CD14-positive monocyte (primary cell): Measurements from ENCODE around the gene GNAL. TPM values are rescaled to one million over a fixed set of nuclear protein-coding genes. Genes with fewer than 3 reads are reported as not detected.

Experiments used
- DNase-seq, 3 donors: peaks; one replicate each; pipeline ENCODE4 v3.0.0-alpha.2; 2011 to 2022
- H2AFZ ChIP-seq: 2 replicates; pipeline ENCODE4 v1.6.0; 2012; ENCODE audit warnings: mild to moderate bottlenecking, low read depth, low read length, inconsistent platforms; ENCODE audit not compliant: insufficient read depth, poor library complexity, severe bottlenecking
- H3K27ac ChIP-seq, 2 donors: 1 replicate in 1 of 2; 2 replicates in 1 of 2; pipeline ENCODE4 v1.5.1; 2012 to 2013; ENCODE audit warnings: low read length in 2 of 2, control low read depth in 1 of 2, inconsistent platforms in 1 of 2, low read depth in 1 of 2, mild to moderate bottlenecking in 1 of 2
- H3K27me3 ChIP-seq, 2 donors: one replicate each; pipeline versions ENCODE4 v1.6.0 to v1.6.1; 2011 to 2013; ENCODE audit warnings: low read length in 2 of 2; ENCODE audit not compliant: control insufficient read depth in 2 of 2, insufficient read depth in 2 of 2
- H3K36me3 ChIP-seq, 2 donors: replicated peaks in 1 of 2; 1 replicate in 1 of 2; 2 replicates in 1 of 2; pipeline versions ENCODE4 v1.5.1 to v1.6.1; 2012 to 2013; ENCODE audit warnings: low read length in 2 of 2, control low read depth in 1 of 2, inconsistent platforms in 1 of 2, mild to moderate bottlenecking in 1 of 2; ENCODE audit not compliant: insufficient read depth in 2 of 2, control insufficient read depth in 1 of 2
- H3K4me1 ChIP-seq, 2 donors: 1 replicate in 1 of 2; 2 replicates in 1 of 2; pipeline versions ENCODE4 v1.5.1 to v1.6.1; 2012 to 2013; ENCODE audit warnings: low read length in 2 of 2, control low read depth in 1 of 2, inconsistent platforms in 1 of 2, mild to moderate bottlenecking in 1 of 2, moderate library complexity in 1 of 2; ENCODE audit not compliant: insufficient read depth in 2 of 2, control insufficient read depth in 1 of 2
- H3K4me2 ChIP-seq: replicated peaks from 2 replicates; pipeline ENCODE3; 2012; ENCODE audit warnings: low read length, moderate library complexity, mild to moderate bottlenecking; ENCODE audit not compliant: poor library complexity, severe bottlenecking; ENCODE audit errors: extremely low read depth
- H3K4me3 ChIP-seq, 3 experiments: fragments of 200-600 bp in 1 of 3; sonication (generic) in 1 of 3; replicated peaks in 1 of 3; 1 replicate in 2 of 3; 2 replicates in 1 of 3; pipeline ENCODE4 v1.5.1; 2011 to 2013; ENCODE audit warnings: low read length in 3 of 3, mild to moderate bottlenecking in 3 of 3, control low read depth in 2 of 3, low read depth in 2 of 3, inconsistent platforms in 1 of 3, moderate library complexity in 1 of 3
- H3K79me2 ChIP-seq: 2 replicates; pipeline ENCODE4 v1.6.0; 2012; ENCODE audit warnings: mild to moderate bottlenecking, control low read depth, inconsistent platforms, low read length, moderate library complexity; ENCODE audit not compliant: insufficient read depth
- H3K9ac ChIP-seq: 2 replicates; pipeline ENCODE4 v1.6.0; 2017; ENCODE audit warnings: low read length, mild to moderate bottlenecking; ENCODE audit not compliant: insufficient read depth, poor library complexity, severe bottlenecking
- H3K9me3 ChIP-seq, 2 donors: replicated peaks in 1 of 2; 1 replicate in 1 of 2; 2 replicates in 1 of 2; pipeline versions ENCODE4 v1.5.1 to v1.6.1; 2012 to 2013; ENCODE audit warnings: low read length in 2 of 2, control low read depth in 1 of 2; ENCODE audit not compliant: control insufficient read depth in 1 of 2, insufficient read depth in 1 of 2
- H4K20me1 ChIP-seq: 2 replicates; pipeline ENCODE4 v1.6.0; 2012; ENCODE audit warnings: mild to moderate bottlenecking, low read length, control low read depth, moderate library complexity; ENCODE audit not compliant: insufficient read depth
- H3K27ac Mint-ChIP-seq, 7 donors: one replicate each; pipeline ENCODE4 v1.8.0; 2020; ENCODE audit warnings: mild to moderate bottlenecking in 7 of 7, mixed read lengths in 7 of 7, moderate library complexity in 6 of 7, inconsistent platforms in 2 of 7
- H3K27me3 Mint-ChIP-seq, 3 donors: one replicate each; pipeline ENCODE4 v1.8.0; 2021 to 2022; ENCODE audit warnings: low read depth in 3 of 3, mild to moderate bottlenecking in 3 of 3, mixed read lengths in 3 of 3, moderate library complexity in 3 of 3, inconsistent platforms in 1 of 3
- H3K36me3 Mint-ChIP-seq, 2 donors: one replicate each; pipeline ENCODE4 v1.8.0; 2020; ENCODE audit warnings: mixed read lengths in 2 of 2, inconsistent platforms in 1 of 2, mild to moderate bottlenecking in 1 of 2
- H3K4me1 Mint-ChIP-seq: one replicate; pipeline ENCODE4 v1.8.0; 2020; ENCODE audit warnings: mild to moderate bottlenecking, mixed read lengths
- H3K4me3 Mint-ChIP-seq, 2 donors: one replicate each; pipeline ENCODE4 v1.8.0; 2020; ENCODE audit warnings: mild to moderate bottlenecking in 2 of 2, mixed read lengths in 2 of 2, moderate library complexity in 1 of 2
- H3K9me3 Mint-ChIP-seq, 7 donors: one replicate each; pipeline ENCODE4 v1.8.0; 2020 to 2022; ENCODE audit warnings: mixed read lengths in 7 of 7, mild to moderate bottlenecking in 6 of 7, moderate library complexity in 6 of 7, inconsistent platforms in 2 of 7
- CTCF ChIP-seq: fragments of 200-600 bp; IDR thresholded peaks from one replicate; pipeline ENCODE4 v1.8.0; 2022; ENCODE audit warnings: antibody characterized with exemption, mild to moderate bottlenecking
- WGBS: methylation state at CpG from one replicate; pipeline ENCODE4 v1.1.5; 2013; ENCODE audit warnings: missing lambda C conversion rate; ENCODE audit not compliant: insufficient coverage; 5-methylcytosine and 5-hydroxymethylcytosine counted together
- intact Hi-C, 2 donors: fragments of 100-400 bp; cut with micrococcal nuclease; formaldehyde crosslinking; loops; one replicate each; pipeline versions ENCODE4 v1.15.0 to v1.15.1; 2023
- polyA plus RNA-seq, 3 donors: library from polyadenylated mRNA; depleted of rRNA in 1 of 3; unstranded in 2 of 3; stranded (reverse) in 1 of 3; fragments of 300-500 nt in 2 of 3; fragments of >200 nt in 1 of 3; fragmentation: Illumina TruSeq in 2 of 3; gene quantifications; 1 replicate in 2 of 3; 2 replicates in 1 of 3; pipeline ENCODE4 v1.2.3, GENCODE V29; 2012 to 2021

Gene GNAL
- polyA plus RNA-seq, 3 donors = 0.01 to 0.03 TPM; not detected in 1

DNA sequence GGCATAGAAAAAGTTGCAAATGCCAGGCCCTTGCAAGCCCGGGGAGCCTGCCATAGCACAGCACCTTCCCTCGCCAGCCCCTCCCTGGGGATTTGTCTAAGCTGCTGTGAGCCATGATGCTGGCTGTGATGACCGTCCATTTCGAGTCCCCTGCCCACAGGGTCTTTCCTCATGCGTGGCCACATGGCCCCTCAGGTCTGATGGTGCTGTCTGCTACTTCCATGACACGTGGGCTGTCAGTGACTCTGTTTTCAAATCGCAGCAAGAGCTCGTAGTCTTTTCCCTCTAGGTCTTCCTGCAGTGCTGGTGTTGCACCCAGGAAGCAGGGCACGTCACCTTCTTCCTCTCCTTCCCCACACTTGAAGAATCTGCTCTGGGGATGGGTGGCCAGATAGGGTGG lies 15.5 kb upstream of the GNAL start:
- Mint-ChIP-seq H3K27ac (no peak overlapping the region), H3K9me3 (peaks cover 0 to 3% (median 0%) of the 10 kb centered on the region in 7 donors), H3K36me3 (no peaks in the 10 kb centered on the region), H3K27me3 (peaks cover 12 to 25% (median 15%) of the 10 kb centered on the region in 3 donors), H3K4me1 (no peaks in the 10 kb centered on the region), H3K4me3 (no peak overlapping the region)
- no peak overlapping the region for H3K27ac ChIP-seq
- 89% methylated on average over 6 of the region's 9 CpGs for WGBS
- H3K9me3 ChIP-seq = no peaks in the 10 kb centered on the region
- H3K4me3 ChIP-seq = no peak overlapping the region
- no peaks in the 10 kb centered on the region for H3K79me2 ChIP-seq
- TF ChIP-seq CTCF = no peak
- intact Hi-C loops = no loop called here
- H3K27me3 ChIP-seq = peaks cover 0 to 6% of the 10 kb centered on the region in 2 donors
- no peak overlapping the region for H2AFZ ChIP-seq
- no peaks in the 10 kb centered on the region for H3K36me3 ChIP-seq
- no peaks in the 10 kb centered on the region for H4K20me1 ChIP-seq
- H3K4me1 ChIP-seq = no peaks in the 10 kb centered on the region
- no peak for DNase-seq
- no peak overlapping the region for H3K4me2 ChIP-seq
- no peak overlapping the region for H3K9ac ChIP-seq

DNA sequence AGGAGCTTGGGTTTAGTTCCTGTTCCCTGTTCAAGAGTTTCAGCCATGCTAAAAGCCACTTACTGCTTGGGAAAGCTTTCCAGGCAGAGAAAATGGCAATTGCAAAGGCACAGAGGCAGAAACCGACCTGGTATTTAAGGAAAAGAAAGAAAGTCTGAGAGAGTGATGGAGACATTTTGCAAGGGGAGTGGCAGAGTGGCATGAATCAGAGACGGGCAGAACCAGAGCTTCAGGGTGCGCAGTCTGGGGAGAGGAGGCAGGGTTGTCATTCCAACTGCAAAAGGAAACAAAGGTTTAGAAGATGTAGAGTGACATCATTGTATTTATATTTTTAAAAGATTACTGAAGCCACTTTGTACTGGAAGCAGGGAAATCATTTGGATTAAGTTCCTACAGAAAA lies 14.9 kb upstream of the GNAL start:
- no peak overlapping the region for H3K27ac ChIP-seq
- Mint-ChIP-seq H3K27ac (no peak overlapping the region), H3K4me1 (no peaks in the 10 kb centered on the region), H3K36me3 (no peaks in the 10 kb centered on the region), H3K27me3 (peaks cover 14 to 29% (median 15%) of the 10 kb centered on the region in 3 donors), H3K9me3 (peaks cover 0 to 3% (median 0%) of the 10 kb centered on the region in 7 donors), H3K4me3 (no peak overlapping the region)
- WGBS = 91% methylated on average over 3 of the region's 3 CpGs
- no peak overlapping the region for H3K9ac ChIP-seq
- H3K4me3 ChIP-seq = no peak overlapping the region
- TF ChIP-seq CTCF = no peak
- DNase-seq = no peak
- no peak overlapping the region for H2AFZ ChIP-seq
- intact Hi-C loops = no loop called here
- H3K36me3 ChIP-seq = no peaks in the 10 kb centered on the region
- no peaks in the 10 kb centered on the region for H4K20me1 ChIP-seq
- H3K27me3 ChIP-seq = peaks cover 0 to 6% of the 10 kb centered on the region in 2 donors
- no peaks in the 10 kb centered on the region for H3K79me2 ChIP-seq
- H3K4me2 ChIP-seq = no peak overlapping the region
- H3K9me3 ChIP-seq = no peaks in the 10 kb centered on the region
- H3K4me1 ChIP-seq = no peaks in the 10 kb centered on the region
